Measurements from ENCODE around the gene FAN1.

The FAN1 gene

GRCh38 chr15:30921106-30921505 is 17.4 kb downstream of the FAN1 start:
- no peak for DNase-seq (ENCODE audit: low read depth in 2 of 2)

DNA sequence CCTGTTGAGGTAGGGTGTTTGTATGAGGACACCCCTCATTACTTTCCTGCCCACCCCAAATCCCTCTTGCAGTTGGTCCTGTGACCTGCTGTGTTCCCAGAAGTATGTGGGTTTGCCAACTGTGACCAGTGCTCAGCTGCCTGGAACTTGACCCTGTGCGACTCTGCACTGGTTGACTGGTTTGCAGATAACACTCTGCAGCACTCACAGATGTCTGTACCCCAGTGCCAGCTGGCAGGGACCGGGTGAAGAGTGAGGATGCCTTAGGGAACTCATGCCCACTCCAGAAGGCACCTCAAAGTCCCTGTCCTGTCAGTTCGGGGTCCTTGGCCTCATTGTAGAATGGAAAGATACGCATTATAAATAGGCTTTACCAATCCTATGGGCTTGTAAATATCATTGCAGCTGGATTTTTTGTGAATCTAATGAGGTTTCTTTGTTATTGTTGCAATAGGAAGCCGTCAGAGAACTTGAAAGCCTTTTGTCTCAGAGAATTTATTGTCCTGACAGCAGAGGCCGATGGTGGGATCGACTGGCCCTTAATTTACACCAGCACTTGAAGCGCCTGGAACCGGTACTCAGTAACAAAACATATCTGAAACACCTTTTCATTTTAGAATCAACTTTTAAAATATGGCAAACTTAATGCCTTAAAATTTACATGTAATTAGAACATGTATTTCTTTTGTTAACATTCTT is 18.2 kb downstream of the FAN1 start:
- DNase-seq (ENCODE audit: low read depth in 2 of 2), result no peak

DNA sequence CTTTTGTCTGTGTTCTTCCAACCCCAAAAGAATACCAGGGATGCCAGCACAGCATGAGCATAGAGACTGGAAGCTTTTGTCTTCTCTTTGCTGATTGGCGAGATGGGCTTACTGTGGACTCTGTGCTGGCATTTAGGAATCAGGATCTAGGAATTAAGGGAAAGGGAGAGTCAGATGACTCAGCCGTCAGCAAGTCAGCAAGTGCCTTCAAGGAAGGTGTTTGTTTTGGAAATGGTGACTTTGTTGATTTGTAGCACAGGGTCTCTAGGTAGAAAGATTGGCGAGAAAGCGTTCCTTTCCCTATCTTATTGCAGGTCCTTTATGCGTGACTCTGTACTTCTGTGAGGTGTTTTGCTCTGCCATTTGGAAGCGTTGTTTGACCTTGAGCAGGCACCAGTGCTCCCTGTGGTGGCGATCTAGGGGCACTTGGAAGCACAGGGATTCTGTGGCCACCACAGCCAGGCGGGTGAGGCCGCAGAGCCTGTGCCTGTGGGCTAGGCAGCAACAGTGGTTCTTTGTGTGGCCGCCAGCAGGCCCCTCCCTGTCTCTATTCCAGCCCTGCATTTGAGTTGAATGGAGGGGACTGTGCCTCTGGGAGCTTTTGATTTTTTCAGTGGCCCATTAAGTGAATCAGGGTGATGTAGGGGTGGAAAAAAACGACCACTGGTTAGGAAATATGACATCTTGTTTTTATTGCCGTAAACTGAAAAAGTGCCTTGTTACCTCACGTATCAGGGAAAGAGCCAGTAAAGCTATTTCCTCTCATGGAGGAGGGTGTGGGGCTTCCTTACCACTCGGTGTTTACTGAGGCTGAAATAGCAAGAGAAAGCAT is 19.0 kb downstream of the FAN1 start:
- no peak for DNase-seq (ENCODE audit: low read depth in 2 of 2)

DNA sequence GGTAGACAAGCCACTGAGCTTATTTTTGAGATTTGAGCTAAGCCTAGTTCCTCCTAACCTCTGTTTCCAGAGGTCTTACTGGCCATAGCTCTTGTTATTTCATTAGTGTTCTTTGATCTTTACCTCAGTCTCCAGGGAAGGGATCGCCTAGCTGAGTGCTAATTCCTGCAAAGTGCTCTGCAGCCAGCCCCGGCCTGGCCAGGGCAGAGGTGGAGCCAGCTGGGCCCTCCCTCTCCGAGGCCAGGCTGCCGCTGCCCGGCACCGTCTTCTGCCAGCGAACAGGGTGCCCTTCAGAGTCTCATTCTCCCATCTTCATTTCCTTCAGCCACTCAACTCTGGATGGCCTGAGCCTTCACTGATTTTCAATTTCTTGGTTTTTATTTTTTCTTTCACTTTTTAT is 19.7 kb downstream of the FAN1 start:
- DNase-seq (ENCODE audit: low read depth in 2 of 2), result no peak

- no peak for DNase-seq (ENCODE audit: low read depth in 2 of 2)
Measured at GRCh38 chr15:30924353-30924752, 20.6 kb downstream of the FAN1 start.

DNA sequence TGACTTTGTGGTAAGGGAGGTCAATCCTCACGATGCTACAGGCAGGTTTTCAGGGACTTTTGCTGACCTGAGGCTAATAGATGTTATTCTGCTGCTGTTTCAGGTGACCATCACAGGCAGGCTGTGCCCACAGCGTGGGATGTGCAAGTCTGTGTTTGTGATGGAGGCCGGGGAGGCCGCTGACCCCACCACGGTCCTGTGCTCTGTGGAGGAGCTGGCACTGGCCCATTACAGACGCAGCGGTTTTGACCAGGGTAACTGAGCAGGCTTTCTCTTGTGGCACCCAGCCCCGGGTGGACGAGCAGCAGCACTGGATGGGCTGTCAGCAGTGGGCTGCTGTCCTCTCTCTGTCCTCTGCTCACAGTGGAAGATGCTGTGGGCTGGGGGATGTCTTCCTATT is 22.0 kb downstream of the FAN1 start:
- DNase-seq (ENCODE audit: low read depth in 2 of 2), result no peak

DNA sequence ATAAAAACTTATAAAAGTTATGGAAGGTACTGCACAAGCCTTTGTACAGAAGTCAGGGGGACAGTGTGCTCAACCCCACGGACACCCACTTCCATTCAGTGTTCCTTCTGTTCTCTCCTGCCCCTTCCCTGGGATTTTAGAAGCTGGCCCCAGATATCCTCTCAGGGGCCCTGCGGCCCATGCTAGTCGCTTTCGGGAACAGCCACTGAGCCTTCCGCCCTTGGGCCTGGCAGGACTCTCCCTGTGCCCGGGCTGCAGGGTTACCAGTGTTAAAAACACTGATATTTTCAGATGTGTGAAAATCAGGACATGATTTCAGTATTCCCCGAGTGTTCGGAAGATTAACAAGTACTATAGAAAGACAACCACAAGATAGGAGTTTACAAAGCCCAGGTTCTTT is 22.4 kb downstream of the FAN1 start:
- no peak for DNase-seq (ENCODE audit: low read depth in 2 of 2)

DNA sequence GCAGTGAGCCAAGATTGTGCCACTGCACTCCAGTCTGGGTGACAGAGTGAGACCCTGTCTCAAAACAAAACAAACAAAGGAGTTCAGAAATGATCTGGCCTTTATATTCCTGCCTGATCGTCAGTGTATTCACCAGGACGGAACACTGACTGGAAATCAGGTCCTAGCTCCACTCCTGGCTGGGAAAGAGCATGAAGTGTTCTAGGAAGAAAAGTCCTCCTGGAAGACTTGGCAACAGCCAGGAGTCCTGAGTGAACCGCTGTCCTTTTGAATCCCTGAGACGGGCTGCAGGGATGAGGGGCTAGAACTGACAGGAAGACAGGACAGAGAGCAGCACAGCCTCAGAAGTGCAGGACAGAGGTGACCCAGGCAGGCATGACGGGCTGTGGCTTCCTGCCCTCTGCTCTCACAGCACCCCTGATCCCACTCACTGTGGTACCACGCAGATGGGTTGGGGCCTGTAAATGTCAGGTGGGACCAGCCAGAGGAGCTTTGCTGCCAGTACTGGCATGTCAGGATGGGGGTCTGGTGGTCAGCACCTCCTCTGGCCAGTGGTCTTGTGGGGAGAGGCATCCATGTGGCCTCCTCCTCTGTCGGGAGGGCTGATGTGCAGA is 23.5 kb downstream of the FAN1 start:
- no peak for DNase-seq (ENCODE audit: low read depth in 2 of 2)

- DNase-seq (ENCODE audit: low read depth in 2 of 2), result no peak
Measured at GRCh38 chr15:30928076-30928475, 24.4 kb downstream of the FAN1 start.

DNA sequence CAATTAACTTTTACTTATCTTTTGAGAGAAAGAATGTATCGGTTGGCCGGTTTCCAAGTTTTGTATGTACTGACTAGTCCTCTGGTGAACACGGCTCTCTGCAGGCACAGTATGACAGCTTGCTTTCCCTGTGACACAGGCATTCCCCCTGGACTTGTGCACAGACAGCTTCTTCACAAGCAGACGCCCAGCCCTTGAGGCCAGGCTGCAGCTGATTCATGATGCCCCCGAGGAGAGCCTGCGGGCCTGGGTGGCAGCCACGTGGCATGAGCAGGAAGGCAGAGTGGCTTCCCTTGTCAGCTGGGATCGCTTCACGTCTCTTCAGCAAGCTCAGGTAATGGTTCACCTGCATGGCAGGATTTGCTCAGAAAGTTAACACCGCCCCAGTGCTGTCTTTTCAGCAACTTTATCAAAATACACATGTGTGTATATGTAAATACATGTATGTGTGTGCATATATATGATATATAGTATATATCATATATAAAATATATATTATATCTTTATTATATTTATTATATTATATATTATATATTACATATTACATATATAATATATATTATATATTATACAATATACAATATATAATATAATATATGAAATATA is 25.5 kb downstream of the FAN1 start:
- DNase-seq (ENCODE audit: low read depth in 2 of 2), result no peak

- DNase-seq (ENCODE audit: low read depth in 2 of 2), result no peak
Measured at GRCh38 chr15:30929982-30930381, 26.3 kb downstream of the FAN1 start.

- DNase-seq (ENCODE audit: low read depth in 2 of 2), result no peak
Measured at GRCh38 chr15:30930422-30930821, 26.7 kb downstream of the FAN1 start.

DNA sequence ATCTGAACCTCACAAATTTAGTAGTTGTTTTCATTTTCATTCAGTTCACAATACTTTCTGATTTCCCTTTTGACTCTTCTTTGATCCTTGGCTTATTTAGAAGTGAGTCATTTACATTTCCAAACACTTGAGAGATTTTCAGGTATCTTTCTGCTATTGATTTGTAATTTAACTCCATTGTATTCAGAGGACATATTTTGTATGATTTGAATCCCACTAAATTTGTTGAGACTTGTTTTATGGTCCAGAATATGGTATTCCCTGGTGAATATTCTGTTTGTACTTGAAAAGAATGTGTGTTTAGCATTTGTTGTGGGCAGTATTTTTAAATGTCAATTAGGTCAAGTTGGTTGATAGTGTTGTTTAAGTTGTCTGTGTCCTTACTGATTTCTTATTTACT is 29.6 kb downstream of the FAN1 start:
- DNase-seq (ENCODE audit: low read depth in 2 of 2), result no peak

DNA sequence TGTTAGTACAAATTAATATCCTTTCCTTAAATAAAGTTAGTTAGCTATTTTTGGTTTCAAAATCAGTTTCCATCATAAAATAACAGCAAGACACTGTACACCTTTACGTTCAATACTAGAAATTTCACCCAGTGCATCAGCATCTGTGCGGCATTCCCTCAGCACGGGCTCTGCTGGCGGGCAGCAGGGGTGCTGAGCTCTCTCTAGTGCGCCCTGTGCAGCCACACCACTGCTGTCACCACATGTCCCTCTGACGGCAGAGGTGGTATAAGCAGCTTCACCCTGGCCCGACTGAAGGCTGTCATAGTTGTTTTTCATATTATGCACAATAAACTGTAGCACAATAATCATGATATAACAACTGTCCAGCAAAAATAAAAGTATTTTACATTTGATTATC is 35.4 kb downstream of the FAN1 start:
- no peak for DNase-seq (ENCODE audit: low read depth in 2 of 2)

DNA sequence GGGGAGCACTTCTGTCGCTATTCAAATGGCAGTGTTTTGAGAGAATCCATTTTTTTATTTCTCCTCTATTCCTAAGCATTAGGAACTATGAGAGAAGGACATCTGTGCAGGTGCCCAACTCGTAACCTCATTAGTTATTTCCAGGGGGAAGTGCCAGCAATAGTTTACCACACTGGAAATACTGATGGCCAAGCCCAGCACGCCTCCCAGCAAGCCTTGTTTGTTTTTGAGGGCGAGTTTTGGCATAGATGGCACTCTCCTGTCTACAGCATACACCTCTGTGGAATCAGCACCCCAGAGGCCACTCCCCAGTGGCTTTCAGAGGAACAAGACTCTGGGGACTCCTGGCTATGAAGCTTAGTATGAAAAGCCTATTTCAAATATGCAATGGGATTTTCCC is 36.6 kb downstream of the FAN1 start:
- no peak for DNase-seq (ENCODE audit: low read depth in 2 of 2)

DNA sequence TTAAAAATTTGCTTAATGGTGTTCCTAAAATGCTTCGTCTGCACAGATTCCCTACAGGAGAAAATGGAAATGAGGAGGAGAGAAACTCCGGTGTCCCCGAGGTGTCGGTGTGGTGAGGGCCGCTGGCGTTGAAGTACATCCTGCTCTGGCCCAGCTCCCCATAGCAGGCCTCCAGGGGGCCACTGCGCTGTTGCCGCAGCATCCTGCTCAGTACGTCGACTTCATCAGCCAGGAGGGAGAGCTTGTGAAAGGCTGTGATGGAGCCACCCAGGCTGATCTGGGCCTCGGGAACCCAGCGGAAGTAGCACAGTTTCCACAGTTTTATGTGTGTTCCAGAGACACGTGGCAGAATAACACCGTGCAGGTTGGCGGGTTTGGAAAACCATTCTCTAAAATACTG is 37.8 kb downstream of the FAN1 start:
- DNase-seq (ENCODE audit: low read depth in 2 of 2), result no peak

- no peak for DNase-seq (ENCODE audit: low read depth in 2 of 2)
Measured at GRCh38 chr15:30943654-30944335, 40.1 kb downstream of the FAN1 start.

DNA sequence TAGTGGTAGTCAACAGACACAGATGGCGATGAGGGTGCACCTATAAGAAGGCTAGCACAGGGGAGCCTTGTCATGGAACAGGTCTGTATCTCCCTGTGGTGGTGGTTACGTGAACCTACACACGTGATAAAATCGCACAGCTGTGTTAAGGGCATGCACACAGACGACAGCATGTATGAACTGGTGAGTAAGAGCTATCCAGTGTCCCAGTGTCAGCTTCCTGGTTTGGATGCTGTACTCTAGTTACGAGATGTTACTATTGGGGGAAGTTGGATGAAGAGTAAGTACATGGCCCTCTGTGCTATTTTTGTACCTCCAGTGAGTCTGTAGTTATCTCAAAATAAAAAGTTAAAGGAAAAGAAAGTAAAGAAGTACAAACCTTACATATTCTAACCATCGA is 49.5 kb downstream of the FAN1 start:
- no peak for DNase-seq (ENCODE audit: low read depth in 2 of 2)

DNA sequence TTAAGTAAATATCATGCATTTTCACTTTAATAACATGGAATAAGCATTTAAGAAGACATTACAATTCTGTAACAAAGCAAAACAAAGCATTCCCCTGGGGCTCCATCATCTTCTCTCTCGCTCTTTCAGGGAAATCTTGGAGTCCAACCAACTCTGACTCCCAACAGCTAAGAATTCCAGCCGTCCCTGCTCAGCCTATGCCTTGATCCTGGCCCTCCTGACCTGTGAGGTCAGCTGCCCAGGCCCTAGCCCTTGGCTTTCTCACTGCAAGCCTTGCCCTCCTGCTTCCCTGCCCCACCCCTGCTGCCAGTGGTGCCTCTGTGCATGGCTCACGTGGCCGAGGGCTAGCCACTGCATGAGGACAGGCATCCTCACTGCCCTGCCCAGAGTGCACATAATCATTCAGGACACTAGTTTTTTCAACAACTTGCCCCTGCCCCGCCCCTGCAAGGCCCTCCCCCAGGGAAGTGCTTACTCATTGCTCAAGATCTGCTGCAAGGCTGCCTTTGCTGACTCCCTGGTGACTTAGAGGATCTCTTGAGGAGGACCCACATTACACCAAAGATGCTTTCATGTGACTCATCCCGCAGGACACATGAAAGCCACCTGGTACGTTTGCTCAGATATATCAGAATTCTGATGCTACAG is 50.1 kb downstream of the FAN1 start:
- DNase-seq (ENCODE audit: low read depth in 2 of 2), result no peak

GRCh38 chr15:30954674-30955073 is 51.0 kb downstream of the FAN1 start:
- no peak for DNase-seq (ENCODE audit: low read depth in 2 of 2)

Measured in stimulated activated CD8-positive, alpha-beta memory T cell treated with anti-CD3 and anti-CD28 coated beads, Interleukin-7, amount 100 ng/mL, for 4 hours (primary cell).